Measurements from ENCODE around the gene RIBC2. TPM values are rescaled to one million over a fixed set of nuclear protein-coding genes. Genes with fewer than 3 reads are reported as not detected.
"Not testable (repeated sequence)": the region's sequence is repeated elsewhere in the genome, so short reads cannot be mapped to it uniquely, and the experiment has no call there.

The RIBC2 gene
- total and polyA plus RNA-seq, 2 donors from 2014 or later = 1.0 TPM; not detected in 1

GRCh38 chr22:45435544-45436139, 22.1 kb downstream of the RIBC2 start:
- peak; percentile 80 for FAIRE-seq
- intact Hi-C loops (cut with DNase I) = loop anchor here (5.0 kb wide), 1 partner anchor 168 kb away; no protein-coding TSS in a partner anchor
- Histone ChIP-seq H3K9me3 (ENCODE audit: control insufficient read depth in 2 of 3, insufficient read depth in 1 of 3, low read length in 3 of 3) (no peaks in the 10 kb centered on the region), H3K4me1 (ENCODE audit: control insufficient read depth in 2 of 3, insufficient read depth in 2 of 3, low read depth in 1 of 3, low read length in 3 of 3) (peaks cover 0 to 4% (median 0%) of the 10 kb centered on the region in 3 donors), H3K9ac (ENCODE audit: low read length in 3 of 3) (peak overlapping the region in 2 of 3 donors; percentile 36 to 51), H3K36me3 (ENCODE audit: control insufficient read depth in 2 of 3, insufficient read depth in 3 of 3, low read length in 3 of 3) (no peaks in the 10 kb centered on the region), H3K4me3 (ENCODE audit: low read length in 3 of 3) (peak overlapping the region in 1 of 3 donors; percentile 46), H3K27ac (ENCODE audit: low read depth in 2 of 2, low read length in 2 of 2) (no peak overlapping the region), H3K27me3 (ENCODE audit: control insufficient read depth, insufficient read depth, low read length) (no peaks in the 10 kb centered on the region)
- DNase-seq = peak; percentile 90 to 95 (median 93)
- TF ChIP-seq, protein P1, sequence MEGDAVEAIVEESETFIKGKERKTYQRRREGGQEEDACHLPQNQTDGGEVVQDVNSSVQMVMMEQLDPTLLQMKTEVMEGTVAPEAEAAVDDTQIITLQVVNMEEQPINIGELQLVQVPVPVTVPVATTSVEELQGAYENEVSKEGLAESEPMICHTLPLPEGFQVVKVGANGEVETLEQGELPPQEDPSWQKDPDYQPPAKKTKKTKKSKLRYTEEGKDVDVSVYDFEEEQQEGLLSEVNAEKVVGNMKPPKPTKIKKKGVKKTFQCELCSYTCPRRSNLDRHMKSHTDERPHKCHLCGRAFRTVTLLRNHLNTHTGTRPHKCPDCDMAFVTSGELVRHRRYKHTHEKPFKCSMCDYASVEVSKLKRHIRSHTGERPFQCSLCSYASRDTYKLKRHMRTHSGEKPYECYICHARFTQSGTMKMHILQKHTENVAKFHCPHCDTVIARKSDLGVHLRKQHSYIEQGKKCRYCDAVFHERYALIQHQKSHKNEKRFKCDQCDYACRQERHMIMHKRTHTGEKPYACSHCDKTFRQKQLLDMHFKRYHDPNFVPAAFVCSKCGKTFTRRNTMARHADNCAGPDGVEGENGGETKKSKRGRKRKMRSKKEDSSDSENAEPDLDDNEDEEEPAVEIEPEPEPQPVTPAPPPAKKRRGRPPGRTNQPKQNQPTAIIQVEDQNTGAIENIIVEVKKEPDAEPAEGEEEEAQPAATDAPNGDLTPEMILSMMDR (IDR thresholded peaks at IDR 0.05; ENCODE audit: borderline replicate concordance, extremely low read depth, insufficient read depth) = peak; percentile 99

GRCh38 chr22:45436871-45437517, 23.5 kb downstream of the RIBC2 start:
- not testable (repeated sequence) for H3K27me3 ChIP-seq (ENCODE audit: control insufficient read depth, insufficient read depth, low read length); H3K36me3 ChIP-seq (ENCODE audit: control insufficient read depth in 2 of 3, insufficient read depth in 3 of 3, low read length in 3 of 3); DNase-seq; H3K4me1 ChIP-seq (ENCODE audit: control insufficient read depth in 2 of 3, insufficient read depth in 2 of 3, low read depth in 1 of 3, low read length in 3 of 3); H3K4me3 ChIP-seq (ENCODE audit: low read length in 3 of 3); FAIRE-seq; H3K9ac ChIP-seq (ENCODE audit: low read length in 3 of 3); H3K9me3 ChIP-seq (ENCODE audit: control insufficient read depth in 2 of 3, insufficient read depth in 1 of 3, low read length in 3 of 3); H3K27ac ChIP-seq (ENCODE audit: low read depth in 2 of 2, low read length in 2 of 2)
- intact Hi-C loops (cut with DNase I) = loop anchor here (5.0 kb wide), 1 partner anchor 170 kb away; no protein-coding TSS in a partner anchor

DNA sequence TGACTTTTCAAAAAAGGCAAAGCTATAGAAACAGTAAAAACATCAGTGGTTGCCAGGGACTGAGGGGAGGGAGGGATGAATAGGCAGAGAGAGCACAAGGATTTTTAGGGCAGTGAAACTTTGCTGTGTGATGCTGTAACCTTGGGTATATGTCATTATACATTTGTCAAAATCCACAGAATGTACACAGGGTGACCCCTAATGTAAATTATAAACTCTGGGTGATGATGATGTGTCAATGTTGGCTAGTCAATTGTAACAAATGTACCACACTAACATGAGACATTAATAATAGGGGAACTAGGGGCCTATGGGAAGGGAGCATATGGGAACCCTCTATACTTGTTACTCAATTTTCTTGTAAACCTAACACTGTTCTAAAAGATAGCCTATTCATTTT, 24.8 kb downstream of the RIBC2 start:
- FAIRE-seq = no peak
- intact Hi-C loops (cut with DNase I) = loop anchor here (5.0 kb wide), 1 partner anchor 171 kb away; no protein-coding TSS in a partner anchor

DNA sequence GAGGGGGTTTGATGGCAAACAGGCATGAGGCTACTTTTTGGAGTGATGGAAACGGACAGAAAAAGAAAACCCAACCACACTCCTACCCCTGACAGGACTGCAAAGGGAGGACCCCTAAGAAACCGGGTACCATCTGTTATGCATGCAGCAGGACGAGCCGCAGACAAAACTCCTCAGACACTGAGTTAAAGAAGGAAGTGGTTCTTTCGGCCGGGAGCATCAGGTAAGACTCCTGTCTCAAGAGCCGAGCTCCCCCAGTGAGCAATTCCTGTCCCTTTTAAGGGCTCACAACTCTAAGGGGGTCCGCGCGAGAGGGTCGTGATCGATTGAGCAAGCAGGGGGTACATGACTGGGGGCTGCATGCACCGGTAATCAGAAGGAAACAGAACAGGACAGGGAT, 27.2 kb downstream of the RIBC2 start:
- not testable (repeated sequence) for H3K4me3 ChIP-seq (ENCODE audit: low read length in 3 of 3); H3K27me3 ChIP-seq (ENCODE audit: control insufficient read depth, insufficient read depth, low read length); H3K27ac ChIP-seq (ENCODE audit: low read depth in 2 of 2, low read length in 2 of 2); H3K4me1 ChIP-seq (ENCODE audit: control insufficient read depth in 2 of 3, insufficient read depth in 2 of 3, low read depth in 1 of 3, low read length in 3 of 3); DNase-seq; H3K36me3 ChIP-seq (ENCODE audit: control insufficient read depth in 2 of 3, insufficient read depth in 3 of 3, low read length in 3 of 3); FAIRE-seq; H3K9ac ChIP-seq (ENCODE audit: low read length in 3 of 3); H3K9me3 ChIP-seq (ENCODE audit: control insufficient read depth in 2 of 3, insufficient read depth in 1 of 3, low read length in 3 of 3)
- intact Hi-C loops (cut with DNase I) = loop anchor here (10.0 kb wide), 1 partner anchor 114 kb away; no protein-coding TSS in a partner anchor

More for the DNA sequence above, 24.8 kb downstream of the RIBC2 start:
- Histone ChIP-seq H3K9me3 (ENCODE audit: control insufficient read depth in 2 of 3, insufficient read depth in 1 of 3, low read length in 3 of 3) (no peaks in the 10 kb centered on the region), H3K9ac (ENCODE audit: low read length in 3 of 3) (no peak overlapping the region), H3K4me3 (ENCODE audit: low read length in 3 of 3) (no peak overlapping the region), H3K27ac (ENCODE audit: low read depth in 2 of 2, low read length in 2 of 2) (no peak overlapping the region), H3K27me3 (ENCODE audit: control insufficient read depth, insufficient read depth, low read length) (no peaks in the 10 kb centered on the region), H3K36me3 (ENCODE audit: control insufficient read depth in 2 of 3, insufficient read depth in 3 of 3, low read length in 3 of 3) (no peaks in the 10 kb centered on the region), H3K4me1 (ENCODE audit: control insufficient read depth in 2 of 3, insufficient read depth in 2 of 3, low read depth in 1 of 3, low read length in 3 of 3) (peaks cover 0 to 4% (median 0%) of the 10 kb centered on the region in 3 donors)
- TF ChIP-seq, protein P1 (IDR thresholded peaks at IDR 0.05; ENCODE audit: borderline replicate concordance, extremely low read depth, insufficient read depth) = no peak
- no peak for DNase-seq

Measured in kidney (tissue), 14 donors.